ENCODE data around the gene SYMPK.
A peak's percentile ranks its signal among the peaks of the same experiment; 100 is the strongest.

The SYMPK gene

DNA sequence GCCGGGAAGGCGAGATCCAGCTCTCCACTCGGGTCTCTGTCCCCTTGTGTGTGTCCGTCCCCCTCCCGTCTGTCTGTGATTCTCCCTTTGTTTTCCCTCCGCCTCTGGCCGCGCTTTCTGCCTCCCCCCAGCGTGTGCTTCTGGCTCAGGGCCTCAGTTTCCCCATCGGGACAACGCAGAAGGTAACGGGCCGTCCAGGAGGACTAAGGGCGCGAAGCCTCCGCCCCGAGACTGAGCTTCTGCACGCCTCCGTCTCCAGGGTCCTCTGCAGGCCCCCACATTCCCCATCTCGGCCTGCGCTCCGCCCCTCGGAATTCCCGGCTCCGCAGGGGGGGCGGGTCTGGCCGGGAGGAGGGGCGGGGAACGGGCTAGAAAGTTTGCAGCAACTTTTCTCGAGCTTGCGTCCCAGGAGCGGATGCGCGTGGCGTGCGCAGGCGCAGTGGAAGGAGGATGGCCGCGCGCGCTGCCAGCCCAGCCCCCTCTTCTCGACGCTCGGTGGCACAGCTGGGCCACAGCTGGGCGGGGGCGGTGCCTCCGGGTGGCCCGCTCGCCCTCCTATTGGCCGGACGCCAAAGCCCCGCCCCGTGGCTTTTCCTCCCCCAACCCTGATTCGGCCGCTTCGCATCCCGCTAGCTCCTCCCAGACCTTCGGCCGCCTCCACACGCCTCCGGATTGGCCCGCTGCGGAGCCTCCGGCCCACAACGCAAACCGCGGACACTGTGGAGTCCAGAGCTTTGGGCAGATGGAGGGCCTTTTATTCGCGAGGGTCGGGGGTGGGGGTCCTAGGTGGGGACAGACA, 93.8 kb downstream of the SYMPK start, which contains the start of gene SIX5:
Gene SIX5, minus strand, starts transcription at position 269 of the 799 bp plus-strand sequence. CDS start 408 bp downstream, outside the sequence.
- TF ChIP-seq, protein P1, sequence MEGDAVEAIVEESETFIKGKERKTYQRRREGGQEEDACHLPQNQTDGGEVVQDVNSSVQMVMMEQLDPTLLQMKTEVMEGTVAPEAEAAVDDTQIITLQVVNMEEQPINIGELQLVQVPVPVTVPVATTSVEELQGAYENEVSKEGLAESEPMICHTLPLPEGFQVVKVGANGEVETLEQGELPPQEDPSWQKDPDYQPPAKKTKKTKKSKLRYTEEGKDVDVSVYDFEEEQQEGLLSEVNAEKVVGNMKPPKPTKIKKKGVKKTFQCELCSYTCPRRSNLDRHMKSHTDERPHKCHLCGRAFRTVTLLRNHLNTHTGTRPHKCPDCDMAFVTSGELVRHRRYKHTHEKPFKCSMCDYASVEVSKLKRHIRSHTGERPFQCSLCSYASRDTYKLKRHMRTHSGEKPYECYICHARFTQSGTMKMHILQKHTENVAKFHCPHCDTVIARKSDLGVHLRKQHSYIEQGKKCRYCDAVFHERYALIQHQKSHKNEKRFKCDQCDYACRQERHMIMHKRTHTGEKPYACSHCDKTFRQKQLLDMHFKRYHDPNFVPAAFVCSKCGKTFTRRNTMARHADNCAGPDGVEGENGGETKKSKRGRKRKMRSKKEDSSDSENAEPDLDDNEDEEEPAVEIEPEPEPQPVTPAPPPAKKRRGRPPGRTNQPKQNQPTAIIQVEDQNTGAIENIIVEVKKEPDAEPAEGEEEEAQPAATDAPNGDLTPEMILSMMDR (IDR thresholded peaks at IDR 0.05; ENCODE audit: low read depth, low read length, missing control alignments): no peak
- peak within 1 kb of the TSS; percentile 77 for H3K4me3 ChIP-seq (replicated peaks; ENCODE audit: low read depth, low read length)
- DNase-seq (ENCODE audit: extremely low read depth, low read depth): peak; percentile 90

DNA sequence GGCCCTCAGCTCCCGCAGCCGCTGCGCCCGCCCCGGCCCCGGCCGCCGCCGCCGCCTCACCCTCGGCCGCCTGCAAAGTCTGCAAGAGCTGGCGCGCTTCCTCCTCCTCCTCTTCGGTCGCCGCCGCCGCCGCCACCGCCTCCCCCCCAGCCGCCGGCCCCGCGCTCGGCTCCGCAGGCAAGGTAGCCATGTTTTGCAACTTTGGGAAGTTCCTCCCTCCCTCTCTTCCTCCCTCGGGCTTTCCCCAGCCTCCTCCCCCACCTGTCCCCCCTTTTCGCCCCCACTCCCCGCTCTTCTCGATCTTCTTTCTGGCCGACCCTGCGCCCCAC, 94.3 kb downstream of the SYMPK start:
- peak overlapping the region; percentile 77 for H3K4me3 ChIP-seq (replicated peaks; ENCODE audit: low read depth, low read length)
- DNase-seq (ENCODE audit: extremely low read depth, low read depth): no peak
- TF ChIP-seq, protein P1 (IDR thresholded peaks at IDR 0.05; ENCODE audit: low read depth, low read length, missing control alignments): no peak

DNA sequence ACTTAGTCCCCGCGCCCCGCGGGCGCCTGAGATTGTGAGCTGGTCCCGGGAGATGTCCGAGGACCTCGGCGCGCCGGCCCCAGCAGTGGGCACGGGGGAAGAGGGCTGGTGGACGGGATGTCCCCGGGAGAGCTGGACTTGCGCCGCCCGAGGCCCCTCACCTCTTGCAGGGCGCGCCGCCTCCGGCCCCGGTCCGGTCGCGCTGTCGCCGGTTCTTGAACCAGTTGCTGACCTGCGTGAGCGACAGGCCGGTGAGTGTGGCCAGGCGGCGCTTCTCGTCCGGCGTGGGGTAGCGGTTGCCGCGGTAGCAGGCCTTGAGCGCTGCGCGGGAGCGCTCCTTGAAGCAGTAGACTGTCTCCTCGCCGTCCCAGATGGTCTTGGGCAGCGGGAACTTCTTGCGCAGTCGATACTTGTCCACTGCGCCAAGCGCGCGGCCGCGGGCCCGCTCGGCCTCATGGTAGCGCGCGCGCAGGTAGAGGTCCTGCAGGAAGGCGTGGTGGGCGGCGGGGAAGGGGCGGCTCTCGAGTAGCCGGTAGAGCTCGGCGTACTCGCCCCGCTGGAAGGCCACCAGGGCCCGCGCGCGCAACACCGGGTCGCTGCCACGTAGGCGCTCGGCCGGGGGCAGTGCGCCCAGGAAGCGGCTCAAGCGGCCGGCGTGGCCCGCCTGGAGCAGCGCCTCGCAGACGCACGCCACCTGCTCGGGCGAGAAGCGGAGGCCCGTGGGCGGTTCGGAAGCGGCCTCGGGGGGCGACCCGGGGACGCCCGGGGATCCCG, 94.9 kb downstream of the SYMPK start:
- TF ChIP-seq, protein P1 (IDR thresholded peaks at IDR 0.05; ENCODE audit: low read depth, low read length, missing control alignments): no peak
- H3K4me3 ChIP-seq (replicated peaks; ENCODE audit: low read depth, low read length): peak overlapping the region; percentile 77
- no peak for DNase-seq (ENCODE audit: extremely low read depth, low read depth)

DNA sequence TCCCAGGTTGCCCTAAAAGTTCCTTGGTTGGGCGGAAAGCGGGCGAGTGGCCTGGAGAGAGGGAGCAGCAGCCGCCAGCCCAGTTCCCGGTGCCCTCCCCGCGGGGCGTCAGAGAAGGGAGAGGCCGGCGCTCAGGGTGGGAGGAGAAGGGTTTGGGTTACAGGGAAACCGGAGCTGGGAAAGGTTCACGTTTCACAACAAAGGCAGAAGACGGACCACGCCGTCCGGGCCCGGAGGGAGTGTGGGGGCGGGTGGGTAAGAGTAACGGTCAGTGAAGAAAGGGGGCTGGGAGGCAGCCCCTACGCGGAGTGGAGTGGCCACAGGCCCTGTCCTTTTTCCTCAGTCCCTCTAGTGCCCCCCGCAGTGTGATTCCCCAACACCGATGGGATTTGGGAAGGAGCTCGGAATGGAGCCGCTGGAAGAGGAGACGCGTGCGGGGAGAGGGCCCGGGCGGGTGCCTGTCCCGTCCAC, 95.5 kb downstream of the SYMPK start:
- H3K4me3 ChIP-seq (replicated peaks; ENCODE audit: low read depth, low read length): peak overlapping the region; percentile 77
- TF ChIP-seq, protein P1 (IDR thresholded peaks at IDR 0.05; ENCODE audit: low read depth, low read length, missing control alignments): no peak
- no peak for DNase-seq (ENCODE audit: extremely low read depth, low read depth)

GRCh38 chr19:45766869-45767346, 96.0 kb downstream of the SYMPK start:
- TF ChIP-seq, protein P1 (IDR thresholded peaks at IDR 0.05; ENCODE audit: low read depth, low read length, missing control alignments): no peak
- peak overlapping the region; percentile 77 for H3K4me3 ChIP-seq (replicated peaks; ENCODE audit: low read depth, low read length)
- no peak for DNase-seq (ENCODE audit: extremely low read depth, low read depth)

GRCh38 chr19:45766296-45766868, 96.6 kb downstream of the SYMPK start:
- TF ChIP-seq, protein P1 (IDR thresholded peaks at IDR 0.05; ENCODE audit: low read depth, low read length, missing control alignments): no peak
- H3K4me3 ChIP-seq (replicated peaks; ENCODE audit: low read depth, low read length): peak overlapping the region; percentile 77
- DNase-seq (ENCODE audit: extremely low read depth, low read depth): no peak

Measured in HFF-Myc (cell line).